CD4-positive, alpha-beta memory T cell (primary cell): ENCODE measurements around the gene ZNF689. TPM values are rescaled to one million over a fixed set of nuclear protein-coding genes. Genes with fewer than 3 reads are reported as not detected.

Experiments used
- CTCF ChIA-PET: fragments of 350-600 bp; sonication (Branson Sonifier 250); formaldehyde crosslinking; loops from one replicate; lab custom pipeline; 2021; ENCODE audit warnings: inconsistent platforms; ENCODE audit not compliant: partially characterized antibody; lab: Charles Lee
- POLR2A ChIA-PET: fragments of 350-600 bp; sonication (Branson Sonifier 250); formaldehyde crosslinking; loops from one replicate; lab custom pipeline; 2021; ENCODE audit not compliant: partially characterized antibody; lab: Charles Lee
- DNase-seq, 5 donors: peaks; one replicate each; pipeline versions ENCODE4 v3.0.0 to v3.0.0-alpha.2; 2020 to 2022; ENCODE audit warnings: mixed read lengths in 1 of 5
- H3K27ac ChIP-seq: one replicate; pipeline ENCODE4 v1.7.0; 2013; ENCODE audit warnings: low read depth, low read length
- H3K27me3 ChIP-seq: 2 replicates; pipeline ENCODE4 v1.7.0; 2013; ENCODE audit warnings: mild to moderate bottlenecking, low read length, moderate library complexity; ENCODE audit not compliant: insufficient read depth
- H3K36me3 ChIP-seq: 2 replicates; pipeline ENCODE4 v1.7.0; 2013; ENCODE audit warnings: mild to moderate bottlenecking, low read length, moderate library complexity; ENCODE audit not compliant: insufficient read depth
- H3K4me1 ChIP-seq: 2 replicates; pipeline ENCODE4 v1.7.0; 2013; ENCODE audit warnings: mild to moderate bottlenecking, low read length, moderate library complexity; ENCODE audit not compliant: insufficient read depth
- H3K4me3 ChIP-seq, 2 donors: one replicate each; pipeline ENCODE4 v1.7.0; 2013; ENCODE audit warnings: low read length in 2 of 2, mild to moderate bottlenecking in 1 of 2
- H3K9me3 ChIP-seq, 2 donors: one replicate each; pipeline ENCODE4 v1.7.0; 2013; ENCODE audit warnings: low read length in 2 of 2, control low read depth in 1 of 2; ENCODE audit not compliant: control insufficient read depth in 1 of 2
- H3K27ac Mint-ChIP-seq, 7 donors: one replicate each; pipeline ENCODE4 v1.8.0; 2020 to 2021; ENCODE audit warnings: mixed read lengths in 7 of 7, mild to moderate bottlenecking in 6 of 7, inconsistent platforms in 3 of 7, moderate library complexity in 3 of 7
- H3K27me3 Mint-ChIP-seq, 2 donors: one replicate each; pipeline ENCODE4 v1.8.0; 2020 to 2021; ENCODE audit warnings: mixed read lengths in 2 of 2
- H3K36me3 Mint-ChIP-seq, 2 donors: one replicate each; pipeline ENCODE4 v1.8.0; 2020 to 2021; ENCODE audit warnings: mixed read lengths in 2 of 2, inconsistent platforms in 1 of 2, mild to moderate bottlenecking in 1 of 2
- H3K4me1 Mint-ChIP-seq, 4 donors: one replicate each; pipeline ENCODE4 v1.8.0; 2020 to 2021; ENCODE audit warnings: mixed read lengths in 4 of 4, mild to moderate bottlenecking in 1 of 4
- H3K4me3 Mint-ChIP-seq, 8 donors: one replicate each; pipeline ENCODE4 v1.8.0; 2020 to 2021; ENCODE audit warnings: mixed read lengths in 8 of 8, mild to moderate bottlenecking in 7 of 8, moderate library complexity in 6 of 8, inconsistent platforms in 3 of 8
- H3K9me3 Mint-ChIP-seq, 8 donors: one replicate each; pipeline ENCODE4 v1.8.0; 2020 to 2021; ENCODE audit warnings: mixed read lengths in 8 of 8, mild to moderate bottlenecking in 5 of 8, inconsistent platforms in 3 of 8, moderate library complexity in 1 of 8
- intact Hi-C: fragments of 100-400 bp; cut with micrococcal nuclease; formaldehyde crosslinking; loops from one replicate; pipeline ENCODE4 v1.15.1; 2023
- polyA plus RNA-seq, 2 donors: library from polyadenylated mRNA; unstranded; fragments of 300-500 nt; fragmentation: Illumina TruSeq; gene quantifications; one replicate each; pipeline ENCODE4 v1.2.3, GENCODE V29; 2021
- total RNA-seq, 2 experiments: library from RNA; stranded (reverse); gene quantifications; one replicate each; pipeline ENCODE4 v1.2.3, GENCODE V29; 2021

Gene ZNF689
- total and polyA plus RNA-seq, 4 experiments from 2014 or later = 11.9 to 14.5 (median 13.3) TPM

DNA sequence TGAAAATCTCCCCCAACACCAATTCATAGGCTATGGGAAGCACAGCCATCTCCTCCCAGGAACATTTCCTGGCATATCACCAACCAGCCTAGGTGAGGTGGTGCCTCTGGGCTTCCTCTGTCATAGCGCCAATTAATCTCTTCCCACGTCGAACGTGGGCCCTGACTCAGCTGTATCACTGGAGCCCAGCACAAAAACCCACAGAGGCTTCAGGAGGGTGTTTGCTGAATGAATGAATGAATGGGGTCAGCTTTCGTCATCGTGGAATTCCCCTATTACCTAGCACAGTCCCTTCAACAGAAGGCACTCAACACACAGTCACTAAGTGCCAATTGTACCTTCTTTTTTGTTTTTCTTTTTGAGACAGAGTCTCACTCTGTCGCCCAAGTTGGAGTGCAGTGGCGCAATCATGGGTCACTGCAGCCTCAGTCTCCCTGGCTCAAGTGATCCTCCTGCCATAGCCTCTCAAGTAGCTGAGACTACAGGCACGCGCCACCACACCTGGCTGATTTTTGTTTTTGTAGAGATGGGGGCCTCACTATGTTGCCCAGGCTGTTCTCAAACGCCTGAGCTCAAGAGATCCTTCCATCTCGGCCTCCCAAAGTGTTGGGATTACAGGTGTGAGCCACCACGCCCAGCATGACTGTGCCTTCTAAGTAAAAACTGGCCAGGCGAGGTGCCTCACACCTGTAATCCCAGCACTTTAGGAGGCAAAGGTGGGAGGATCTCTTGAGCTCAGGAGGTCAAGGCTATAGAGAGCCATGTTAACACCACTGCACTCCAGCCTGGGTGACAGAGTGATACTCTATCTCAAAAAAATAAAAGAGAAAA lies 42.8 kb downstream of the ZNF689 start:
- H3K4me1 Mint-ChIP-seq = peaks cover 20 to 59% (median 36%) of the 10 kb centered on the region in 4 donors
- intact Hi-C loops = no loop called here
- POLR2A ChIA-PET = interaction anchor here (0.7 to 4.5 kb wide), 14 partner anchors 9 to 137 kb away, joined by 3 to 78 read pairs (median 4); partner anchors contain the start of genes DCTPP1, FBRS, PRR14 and ZNF747
- Histone ChIP-seq H3K27me3 (no peaks in the 10 kb centered on the region), H3K4me1 (peaks cover 52% of the 10 kb centered on the region), H3K36me3 (peaks cover 4% of the 10 kb centered on the region), H3K27ac (peak overlapping the region; percentile 77), H3K4me3 (peak overlapping the region in 1 of 2 donors; percentile 4), H3K9me3 (no peaks in the 10 kb centered on the region)
- peak overlapping the region in 7 of 8 donors; percentile 83 to 93 (median 87) for H3K4me3 Mint-ChIP-seq
- peaks cover 0 to 7% of the 10 kb centered on the region in 2 donors for H3K36me3 Mint-ChIP-seq
- H3K9me3 Mint-ChIP-seq = no peaks in the 10 kb centered on the region
- DNase-seq = peak in 4 of 5 donors; percentile 54 to 88 (median 64)
- CTCF ChIA-PET = interaction anchor here (1.1 to 2.4 kb wide), 6 partner anchors 9 to 137 kb away, joined by 3 to 13 read pairs (median 8); partner anchors contain the start of genes DCTPP1, ZNF747 and ZNF764
- peak overlapping the region; percentile 96 to 99 (median 99) for H3K27ac Mint-ChIP-seq
- no peaks in the 10 kb centered on the region for H3K27me3 Mint-ChIP-seq

DNA sequence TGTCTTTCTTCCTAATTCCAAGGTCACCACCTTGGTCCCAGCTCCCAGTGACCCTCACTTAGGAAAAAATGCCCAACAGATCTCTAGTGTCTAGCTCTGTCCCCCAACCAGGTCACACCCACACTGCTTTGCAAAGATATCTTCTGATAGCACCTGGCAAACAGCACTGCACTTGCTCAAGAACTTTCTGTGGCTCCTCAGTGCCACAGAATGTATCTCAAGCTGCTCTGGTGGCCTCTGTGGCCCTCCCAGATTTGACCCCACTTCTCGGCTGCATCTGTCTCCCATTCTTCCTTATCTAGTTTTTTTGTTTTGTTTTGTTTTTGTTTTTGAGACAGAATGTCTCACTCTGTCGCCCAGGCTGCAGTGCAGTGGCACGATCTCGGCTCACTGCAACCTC lies 43.7 kb downstream of the ZNF689 start:
- DNase-seq = no peak
- H3K27me3 ChIP-seq = no peaks in the 10 kb centered on the region
- intact Hi-C loops = no loop called here
- H3K9me3 ChIP-seq = no peaks in the 10 kb centered on the region
- peak overlapping the region; percentile 36 to 99 (median 96) for H3K27ac Mint-ChIP-seq
- peak overlapping the region in 1 of 8 donors; percentile 39 for H3K4me3 Mint-ChIP-seq
- H3K27ac ChIP-seq = peak overlapping the region; percentile 77
- CTCF ChIA-PET = interaction anchor here (1.0 to 2.4 kb wide), 5 partner anchors 8 to 137 kb away, joined by 3 to 13 read pairs (median 4); partner anchors contain the start of genes DCTPP1 and ZNF747
- peaks cover 4% of the 10 kb centered on the region for H3K36me3 ChIP-seq
- peaks cover 0 to 2% of the 10 kb centered on the region in 2 donors for H3K36me3 Mint-ChIP-seq
- POLR2A ChIA-PET = interaction anchor here (1.0 to 4.5 kb wide), 6 partner anchors 9 to 92 kb away, joined by 3 to 78 read pairs (median 5); partner anchors contain the start of genes FBRS, ZNF747, ZNF764 and ZNF785
- H3K27me3 Mint-ChIP-seq = no peaks in the 10 kb centered on the region
- H3K4me1 Mint-ChIP-seq = peaks cover 16 to 52% (median 33%) of the 10 kb centered on the region in 4 donors
- peaks cover 54% of the 10 kb centered on the region for H3K4me1 ChIP-seq
- no peaks in the 10 kb centered on the region for H3K9me3 Mint-ChIP-seq
- H3K4me3 ChIP-seq = no peak overlapping the region

DNA sequence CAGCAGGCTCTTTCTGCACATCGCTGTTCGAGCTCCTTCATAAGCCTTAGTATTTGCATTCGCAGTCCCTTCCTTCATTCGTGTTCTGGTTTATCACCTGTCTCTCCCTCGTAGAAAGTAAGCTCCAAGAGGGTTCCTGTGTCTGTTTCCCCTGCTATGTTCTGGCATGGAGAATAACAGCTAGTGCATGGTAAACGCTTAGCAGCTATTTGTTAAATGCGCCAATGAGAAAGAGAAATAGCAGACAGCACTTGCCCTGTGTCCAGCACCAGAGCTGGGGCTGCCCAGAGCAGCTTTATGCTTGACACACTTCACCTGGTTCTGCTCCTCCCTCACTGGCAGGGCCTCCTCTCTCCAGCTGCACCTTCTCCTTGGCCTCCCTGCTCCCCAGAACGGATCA lies 44.2 kb downstream of the ZNF689 start:
- Histone ChIP-seq H3K4me3 (no peak overlapping the region), H3K27me3 (no peaks in the 10 kb centered on the region), H3K4me1 (peaks cover 57% of the 10 kb centered on the region), H3K9me3 (no peaks in the 10 kb centered on the region), H3K27ac (no peak overlapping the region), H3K36me3 (peaks cover 4% of the 10 kb centered on the region)
- intact Hi-C loops = no loop called here
- no peaks in the 10 kb centered on the region for H3K27me3 Mint-ChIP-seq
- H3K27ac Mint-ChIP-seq = peak overlapping the region in 4 of 7 donors; percentile 80 to 98 (median 93)
- DNase-seq = no peak
- peaks cover 0 to 2% of the 10 kb centered on the region in 2 donors for H3K36me3 Mint-ChIP-seq
- peaks cover 19 to 53% (median 36%) of the 10 kb centered on the region in 4 donors for H3K4me1 Mint-ChIP-seq
- POLR2A ChIA-PET = interaction anchor here (0.9 to 4.5 kb wide), 6 partner anchors 8 to 93 kb away, joined by 3 to 78 read pairs (median 5); partner anchors contain the start of genes FBRS, ZNF747, ZNF764 and ZNF785
- CTCF ChIA-PET = interaction anchor here (1.0 to 2.2 kb wide), 3 partner anchors 7 to 136 kb away, joined by 3 to 9 read pairs (median 4); partner anchors contain the start of gene DCTPP1
- no peak overlapping the region for H3K4me3 Mint-ChIP-seq
- no peaks in the 10 kb centered on the region for H3K9me3 Mint-ChIP-seq

DNA sequence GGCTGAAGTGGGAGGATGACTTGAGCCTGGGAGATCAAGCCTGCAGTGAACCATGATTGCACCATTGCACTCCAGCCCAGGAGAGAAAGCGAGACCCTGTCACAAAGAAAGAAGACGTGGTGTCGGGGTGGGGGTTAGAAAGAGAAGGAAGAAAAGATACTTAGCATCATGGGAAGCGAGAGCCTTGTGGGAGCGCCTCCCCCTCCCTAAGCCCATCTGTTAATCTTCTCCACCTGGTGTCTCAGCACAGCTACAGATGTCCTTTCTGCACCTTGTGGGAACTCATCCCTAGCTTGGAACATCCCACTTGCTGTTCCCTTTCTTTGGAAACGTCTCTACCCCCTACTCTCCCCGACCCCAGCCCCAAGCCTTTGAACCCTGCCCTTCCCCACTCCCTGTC lies 44.7 kb downstream of the ZNF689 start:
- POLR2A ChIA-PET = interaction anchor here (0.6 to 4.5 kb wide), 7 partner anchors 8 to 93 kb away, joined by 3 to 78 read pairs (median 5); partner anchors contain the start of genes FBRS, PRR14, ZNF747 and ZNF764
- no peak overlapping the region for H3K27ac ChIP-seq
- H3K9me3 Mint-ChIP-seq = no peaks in the 10 kb centered on the region
- H3K9me3 ChIP-seq = no peaks in the 10 kb centered on the region
- CTCF ChIA-PET = interaction anchor here (1.0 to 2.2 kb wide), 2 partner anchors 9 to 136 kb away, joined by 4 to 9 read pairs; partner anchors contain the start of gene DCTPP1
- H3K4me3 Mint-ChIP-seq = no peak overlapping the region
- peak overlapping the region in 6 of 7 donors; percentile 38 to 96 (median 64) for H3K27ac Mint-ChIP-seq
- H3K27me3 Mint-ChIP-seq = no peaks in the 10 kb centered on the region
- intact Hi-C loops = no loop called here
- no peak overlapping the region for H3K4me3 ChIP-seq
- H3K4me1 Mint-ChIP-seq = peaks cover 19 to 53% (median 36%) of the 10 kb centered on the region in 4 donors
- peaks cover 4% of the 10 kb centered on the region for H3K36me3 ChIP-seq
- peaks cover 0 to 2% of the 10 kb centered on the region in 2 donors for H3K36me3 Mint-ChIP-seq
- DNase-seq = no peak
- peaks cover 55% of the 10 kb centered on the region for H3K4me1 ChIP-seq
- no peaks in the 10 kb centered on the region for H3K27me3 ChIP-seq

DNA sequence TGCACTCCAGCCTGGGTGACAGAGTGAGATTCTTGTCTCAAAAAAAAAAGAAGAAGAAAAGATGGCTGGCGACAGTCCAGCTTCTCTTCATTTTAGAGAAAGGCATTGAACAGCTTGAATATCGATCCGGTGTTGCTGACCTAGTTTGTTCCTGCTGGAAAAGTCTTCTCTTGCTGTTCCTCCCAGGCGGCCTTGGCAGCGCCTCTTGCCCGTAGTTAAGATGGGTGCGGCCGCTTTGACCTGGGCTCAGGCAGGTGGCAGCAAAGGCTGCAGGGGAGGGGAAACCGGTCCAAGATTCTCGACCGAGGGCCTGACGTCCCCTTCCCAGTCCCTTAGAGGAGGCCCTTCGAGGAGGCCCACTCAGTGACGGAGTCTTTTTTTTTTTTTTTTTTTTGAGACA lies 48.2 kb downstream of the ZNF689 start:
- H3K4me1 Mint-ChIP-seq = peaks cover 7 to 48% (median 23%) of the 10 kb centered on the region in 4 donors
- no peak for DNase-seq
- Histone ChIP-seq H3K27ac (peak overlapping the region; percentile 65), H3K9me3 (no peaks in the 10 kb centered on the region), H3K4me3 (no peak overlapping the region), H3K27me3 (no peaks in the 10 kb centered on the region), H3K36me3 (no peaks in the 10 kb centered on the region), H3K4me1 (peaks cover 31% of the 10 kb centered on the region)
- no peaks in the 10 kb centered on the region for H3K27me3 Mint-ChIP-seq
- peak overlapping the region; percentile 82 to 92 (median 86) for H3K4me3 Mint-ChIP-seq
- intact Hi-C loops = no loop called here
- H3K36me3 Mint-ChIP-seq = peaks cover 0 to 3% of the 10 kb centered on the region in 2 donors
- CTCF ChIA-PET = interaction anchor here (0.7 to 2.2 kb wide), 5 partner anchors 26 to 113 kb away, joined by 5 to 8 read pairs (median 5); partner anchors contain the start of gene ZNF689
- H3K9me3 Mint-ChIP-seq = peaks cover 0 to 2% (median 0%) of the 10 kb centered on the region in 8 donors
- POLR2A ChIA-PET = interaction anchor here (1.0 to 13.9 kb wide), 10 partner anchors 9 to 97 kb away, joined by 3 to 457 read pairs (median 3); partner anchors contain the start of genes FBRS, ITGAL, ZNF688 and ZNF747
- H3K27ac Mint-ChIP-seq = peak overlapping the region in 3 of 7 donors; percentile 48 to 83 (median 72)

DNA sequence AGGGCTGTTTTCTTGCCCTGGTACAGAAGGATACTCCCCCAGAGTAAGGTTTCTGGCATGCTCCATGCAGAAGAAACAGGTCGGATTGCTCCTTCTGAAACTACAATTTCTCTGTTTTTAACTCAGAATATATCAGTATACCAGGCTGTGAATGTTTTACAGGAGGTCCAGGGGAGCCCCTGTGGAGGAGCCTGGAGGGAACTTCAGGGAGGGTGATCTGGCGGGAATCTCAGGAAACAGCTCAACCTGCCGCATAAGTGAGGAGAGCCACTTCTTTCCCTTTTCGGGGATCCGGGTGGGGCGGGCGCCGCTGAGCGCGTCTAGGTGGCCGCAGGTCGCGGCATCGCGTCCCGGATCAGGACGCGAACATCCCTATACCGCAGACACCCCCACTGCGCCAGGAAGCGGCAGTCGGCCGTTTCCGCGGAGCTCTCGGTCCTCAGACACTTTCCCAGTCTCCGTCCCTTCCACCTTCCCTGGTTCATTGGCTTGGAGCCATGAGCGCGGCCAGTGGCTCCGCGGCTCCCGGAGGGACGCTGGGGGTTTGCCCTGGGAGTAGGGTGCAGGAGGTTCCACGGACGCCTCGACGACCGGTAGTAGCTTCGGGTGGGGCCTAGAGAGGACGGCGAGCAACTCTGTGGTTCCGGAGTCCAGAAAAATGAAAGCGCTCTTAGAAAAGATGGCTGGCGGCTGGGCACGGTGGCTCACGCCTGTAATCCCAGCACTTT lies 48.9 kb downstream of the ZNF689 start:
- H3K9me3 Mint-ChIP-seq = peaks cover 0 to 2% (median 0%) of the 10 kb centered on the region in 8 donors
- Histone ChIP-seq H3K27me3 (no peaks in the 10 kb centered on the region), H3K4me1 (peaks cover 30% of the 10 kb centered on the region), H3K27ac (peak overlapping the region; percentile 65), H3K4me3 (peak overlapping the region; percentile 29 to 35), H3K36me3 (no peaks in the 10 kb centered on the region), H3K9me3 (no peaks in the 10 kb centered on the region)
- H3K4me3 Mint-ChIP-seq = peak overlapping the region; percentile 82 to 92 (median 86)
- ChIA-PET CTCF (interaction anchor here (0.7 to 2.2 kb wide), 4 partner anchors 26 to 112 kb away, joined by 5 to 8 read pairs (median 5); no protein-coding TSS in a partner anchor), POLR2A (interaction anchor here (0.6 to 13.9 kb wide), 13 partner anchors 8 to 153 kb away, joined by 3 to 457 read pairs (median 3); partner anchors contain the start of genes DCTPP1, FBRS, ITGAL and ZNF688)
- peaks cover 2 to 5% of the 10 kb centered on the region in 2 donors for H3K36me3 Mint-ChIP-seq
- peaks cover 7 to 48% (median 22%) of the 10 kb centered on the region in 4 donors for H3K4me1 Mint-ChIP-seq
- no peaks in the 10 kb centered on the region for H3K27me3 Mint-ChIP-seq
- intact Hi-C loops = no loop called here
- peak overlapping the region; percentile 67 to 95 (median 85) for H3K27ac Mint-ChIP-seq
- DNase-seq = no peak
